Thyroid gland (tissue), 4 donors: Measurements from ENCODE around the gene PTPRN2.

Experiments
- CTCF ChIP-seq, 6 experiments: fragments of 200-600 bp in 3 of 6; fragments of 450-650 bp in 3 of 6; sonication (generic) in 3 of 6; IDR thresholded peaks; one replicate each; pipeline ENCODE4 v1.5.1; 2016 to 2019; ENCODE audit warnings: antibody characterized with exemption in 6 of 6, mild to moderate bottlenecking in 2 of 6, inconsistent platforms in 1 of 6, moderate library complexity in 1 of 6
- POLR2A ChIP-seq, 2 donors: fragments of 450-650 bp; IDR thresholded peaks; one replicate each; pipeline ENCODE4 v1.6.1; 2017; ENCODE audit warnings: antibody characterized with exemption in 2 of 2, mild to moderate bottlenecking in 2 of 2, moderate library complexity in 1 of 2

- TF ChIP-seq CTCF (IDR thresholded peaks at IDR 0.05): no peak
- no peak for TF ChIP-seq POLR2A (IDR thresholded peaks at IDR 0.05)
Measured at GRCh38 chr7:158022601-158023000, 565.0 kb downstream of the PTPRN2 start.
